ENCODE results near the gene GRAMD1A. TPM values are rescaled to one million over a fixed set of nuclear protein-coding genes. Genes with fewer than 3 reads are reported as not detected.

The GRAMD1A gene
- total RNA-seq, 1 donor from 2014 or later, result 26.2 TPM

- intact Hi-C loops (cut with micrococcal nuclease), result no loop called here
- peaks cover 58% of the 10 kb centered on the region for H3K36me3 ChIP-seq
- H3K4me1 ChIP-seq, result peaks cover 32% of the 10 kb centered on the region
- no peak overlapping the region for H3K4me3 ChIP-seq
- DNase-seq, result no peak
- H3K27ac ChIP-seq (replicated peaks), result peak overlapping the region; percentile 89
- no peak for TF ChIP-seq CTCF (IDR thresholded peaks at IDR 0.05; ENCODE audit: borderline replicate concordance)
- H3K27me3 ChIP-seq (ENCODE audit: low read depth), result no peaks in the 10 kb centered on the region
- H3K9me3 ChIP-seq (replicated peaks), result peaks cover 62% of the 10 kb centered on the region
These were observed 39.0 kb upstream of the GRAMD1A start for GRCh38 chr19:34960940-34961679.

GRCh38 chr19:34961775-34962686, 38.1 kb upstream of the GRAMD1A start:
- H3K4me1 ChIP-seq, result peaks cover 32% of the 10 kb centered on the region
- DNase-seq, result no peak
- H3K9me3 ChIP-seq (replicated peaks), result peaks cover 53% of the 10 kb centered on the region
- H3K27me3 ChIP-seq (ENCODE audit: low read depth), result no peaks in the 10 kb centered on the region
- peak overlapping the region; percentile 89 for H3K27ac ChIP-seq (replicated peaks)
- peaks cover 49% of the 10 kb centered on the region for H3K36me3 ChIP-seq
- TF ChIP-seq CTCF (IDR thresholded peaks at IDR 0.05; ENCODE audit: borderline replicate concordance), result no peak
- H3K4me3 ChIP-seq, result peak overlapping the region; percentile 97
- intact Hi-C loops (cut with micrococcal nuclease), result no loop called here

GRCh38 chr19:34962687-34963572, 37.2 kb upstream of the GRAMD1A start:
- Histone ChIP-seq H3K9me3 (replicated peaks) (peaks cover 51% of the 10 kb centered on the region), H3K4me3 (peak overlapping the region; percentile 97), H3K36me3 (peaks cover 40% of the 10 kb centered on the region), H3K27me3 (ENCODE audit: low read depth) (no peaks in the 10 kb centered on the region), H3K4me1 (peaks cover 32% of the 10 kb centered on the region), H3K27ac (replicated peaks) (peak overlapping the region; percentile 89)
- intact Hi-C loops (cut with micrococcal nuclease), result no loop called here
- no peak for TF ChIP-seq CTCF (IDR thresholded peaks at IDR 0.05; ENCODE audit: borderline replicate concordance)
- no peak for DNase-seq

- DNase-seq, result peak; percentile 69
- no peaks in the 10 kb centered on the region for H3K27me3 ChIP-seq (ENCODE audit: low read depth)
- peaks cover 45% of the 10 kb centered on the region for H3K9me3 ChIP-seq (replicated peaks)
- peaks cover 32% of the 10 kb centered on the region for H3K4me1 ChIP-seq
- H3K27ac ChIP-seq (replicated peaks), result peak within 1 kb of the TSS; percentile 89
- intact Hi-C loops (cut with micrococcal nuclease), result no loop called here
- no peak for TF ChIP-seq CTCF (IDR thresholded peaks at IDR 0.05; ENCODE audit: borderline replicate concordance)
- peaks cover 31% of the 10 kb centered on the region for H3K36me3 ChIP-seq
- peak within 1 kb of the TSS; percentile 97 for H3K4me3 ChIP-seq
These were observed 36.3 kb upstream of the GRAMD1A start, which contains the start of gene ZNF792 for GRCh38 chr19:34963573-34964406. Gene ZNF792 (minus strand): TSS chr19:34964229. CDS start chr19:34963662, 567 bp downstream.

Measured in left ventricle myocardium inferior (tissue), 1 donor.